GM12878 (cell line): ENCODE data around the gene SLC36A3. TPM values are rescaled to one million over a fixed set of nuclear protein-coding genes. Genes with fewer than 3 reads are reported as not detected.

Source experiments
- ATAC-seq: fragments of 200-7000 bp; cut with Tn5 transposase; 3 replicates; pipeline ENCODE4 v1.9.1; 2020; ENCODE audit warnings: mild to moderate bottlenecking, moderate library complexity
- BruUV-seq: library from RNA; stranded (reverse); fragments of 400-500 nt; replicated peaks from 2 replicates; lab custom pipeline; 2021; lab: Mats Ljungman, UMichigan
- CTCF ChIA-PET: fragments of 300-600 bp; sonication (Branson Sonifier 250); formaldehyde crosslinking; extraction: SDS; loops from one replicate; lab custom pipeline; 2021; ENCODE audit warnings: inconsistent platforms; lab: Yijun Ruan, JAX
- POLR2A ChIA-PET: fragments of 350-600 bp; formaldehyde crosslinking; extraction: SDS; loops from one replicate; lab custom pipeline; 2021; ENCODE audit warnings: inconsistent platforms; lab: Charles Lee
- RAD21 ChIA-PET: fragments of 300-600 bp; sonication (Branson Sonifier 250); formaldehyde crosslinking; loops from one replicate; lab custom pipeline; 2023; ENCODE audit warnings: antibody characterized with exemption; ENCODE audit not compliant: unreplicated experiment; lab: Charles Lee
- SMC1A ChIA-PET: fragments of 300-600 bp; sonication (Branson Sonifier 250); formaldehyde crosslinking; loops from one replicate; lab custom pipeline; 2023; ENCODE audit not compliant: unreplicated experiment, uncharacterized antibody; lab: Charles Lee
- DNase-seq: peaks from one replicate; pipeline ENCODE4 v3.0.0-alpha.2; 2011; ENCODE audit warnings: low read depth, low spot score
- FAIRE-seq: peaks from 3 replicates; lab custom pipeline; 2011; peaks lifted over from hg19 to GRCh38; lab: Jason Lieb, UNC
- H2AFZ ChIP-seq: 2 replicates; pipeline ENCODE4 v1.6.0; 2011; ENCODE audit warnings: low read depth, low read length, control low read depth; ENCODE audit not compliant: control insufficient read depth
- H3K27ac ChIP-seq: 2 replicates; pipeline ENCODE4 v1.5.1; 2011; ENCODE audit warnings: control low read depth; ENCODE audit not compliant: control insufficient read depth, insufficient read depth
- H3K27me3 ChIP-seq, 2 experiments: replicated peaks in 1 of 2; 2 replicates each; pipeline versions ENCODE4 v1.6.0 to v1.6.1; 2011; ENCODE audit warnings: low read length in 1 of 2; ENCODE audit not compliant: control insufficient read depth in 2 of 2, insufficient read depth in 2 of 2
- H3K36me3 ChIP-seq, 2 experiments: 2 replicates each; pipeline ENCODE4 v1.5.1; 2011; ENCODE audit warnings: low read length in 1 of 2; ENCODE audit not compliant: control insufficient read depth in 2 of 2, insufficient read depth in 2 of 2
- H3K4me1 ChIP-seq: 2 replicates; pipeline ENCODE4 v1.6.1; 2011; ENCODE audit warnings: mild to moderate bottlenecking, low read length, moderate library complexity, mixed read lengths; ENCODE audit not compliant: control insufficient read depth, insufficient read depth
- H3K4me2 ChIP-seq: 2 replicates; pipeline ENCODE4 v1.6.0; 2011; ENCODE audit warnings: control low read depth; ENCODE audit not compliant: control insufficient read depth, insufficient read depth
- H3K4me3 ChIP-seq: fragments of 200-600 bp; sonication (generic); 2 replicates; pipeline ENCODE4 v1.5.1; 2016
- H3K79me2 ChIP-seq: 2 replicates; pipeline ENCODE4 v1.6.0; 2011; ENCODE audit warnings: low read length; ENCODE audit not compliant: control insufficient read depth, insufficient read depth
- H3K9ac ChIP-seq: 2 replicates; pipeline ENCODE4 v1.8.0; 2011; ENCODE audit warnings: low read length, control low read depth, mixed read lengths; ENCODE audit not compliant: control insufficient read depth, insufficient read depth
- H3K9me3 ChIP-seq: replicated peaks from 3 replicates; pipeline ENCODE4 v1.5.1; 2011; ENCODE audit warnings: mild to moderate bottlenecking, low read length; ENCODE audit not compliant: control insufficient read depth, insufficient read depth
- H4K20me1 ChIP-seq: 2 replicates; pipeline ENCODE4 v1.6.0; 2011; ENCODE audit not compliant: control insufficient read depth, insufficient read depth
- ATF7 ChIP-seq: fragments of 450-650 bp; IDR thresholded peaks from 2 replicates; pipeline ENCODE4 v1.6.1; 2016; ENCODE audit warnings: low read depth, mild to moderate bottlenecking
- BMI1 ChIP-seq: fragments of 450-650 bp; IDR thresholded peaks from 2 replicates; pipeline ENCODE4 v1.6.1; 2016; ENCODE audit warnings: mild to moderate bottlenecking, moderate library complexity, borderline replicate concordance
- BRCA1 ChIP-seq: IDR thresholded peaks from 2 replicates; pipeline ENCODE4 v1.6.1; 2011; ENCODE audit warnings: low read depth, low read length, improper control_type of control experiment
- EP300 ChIP-seq, 2 experiments: fragments of 150-350 bp in 1 of 2; IDR thresholded peaks; 2 replicates each; pipeline ENCODE4 v1.6.1; 2011 to 2012; ENCODE audit warnings: low read depth in 2 of 2, low read length in 2 of 2, borderline replicate concordance in 1 of 2, improper control_type of control experiment in 1 of 2, inconsistent platforms in 1 of 2; ENCODE audit not compliant: control insufficient read depth in 1 of 2
- ETV6 ChIP-seq, 2 experiments: fragments of 450-650 bp in 1 of 2; IDR thresholded peaks in 1 of 2; conservative IDR thresholded peaks in 1 of 2; 2 replicates each; pipeline ENCODE4 v1.6.1; 2014; ENCODE audit warnings: antibody characterized with exemption in 1 of 2, borderline replicate concordance in 1 of 2, low read depth in 1 of 2, mild to moderate bottlenecking in 1 of 2, moderate library complexity in 1 of 2
- FOS ChIP-seq: IDR thresholded peaks from 3 replicates; pipeline ENCODE4 v1.6.1; 2011; ENCODE audit warnings: borderline replicate concordance; ENCODE audit not compliant: insufficient read length; ENCODE audit errors: extremely low read depth
- FOXK2 ChIP-seq: fragments of 450-650 bp; IDR thresholded peaks from 2 replicates; pipeline ENCODE4 v1.6.1; 2017; ENCODE audit warnings: mild to moderate bottlenecking, moderate library complexity
- KLF5 ChIP-seq: fragments of 450-650 bp; IDR thresholded peaks from 2 replicates; pipeline ENCODE4 v1.6.1; 2014; ENCODE audit warnings: mild to moderate bottlenecking; ENCODE audit not compliant: partially characterized antibody
- MEF2A ChIP-seq: IDR thresholded peaks from 2 replicates; pipeline ENCODE4 v1.6.1; 2011; ENCODE audit warnings: low read depth, mild to moderate bottlenecking, low read length, moderate library complexity; ENCODE audit not compliant: insufficient read depth
- MTA3 ChIP-seq: IDR thresholded peaks from 2 replicates; pipeline ENCODE4 v1.6.1; 2012; ENCODE audit warnings: low read length, inconsistent platforms, borderline replicate concordance
- NFIC ChIP-seq: IDR thresholded peaks from 2 replicates; pipeline ENCODE4 v1.6.1; 2012; ENCODE audit warnings: low read depth, mild to moderate bottlenecking, inconsistent platforms, low read length, moderate library complexity
- POLR2AphosphoS5 ChIP-seq: IDR thresholded peaks from 2 replicates; pipeline ENCODE4 v1.6.1; 2011; ENCODE audit warnings: mild to moderate bottlenecking, low read length, inconsistent platforms
- RUNX3 ChIP-seq: IDR thresholded peaks from 2 replicates; pipeline ENCODE4 v1.6.1; 2012; ENCODE audit warnings: low read length, inconsistent platforms
- SMC3 ChIP-seq: IDR thresholded peaks from 2 replicates; pipeline ENCODE4 v1.6.1; 2011; ENCODE audit warnings: low read length, improper control_type of control experiment, borderline replicate concordance
- SRF ChIP-seq, 2 experiments: IDR thresholded peaks; 2 replicates each; pipeline ENCODE4 v1.6.1; 2011; ENCODE audit warnings: low read depth in 2 of 2, low read length in 2 of 2, mild to moderate bottlenecking in 1 of 2, moderate library complexity in 1 of 2
- YBX1 ChIP-seq: fragments of 450-650 bp; IDR thresholded peaks from 2 replicates; pipeline ENCODE4 v1.6.1; 2016; ENCODE audit warnings: antibody characterized with exemption
- WGBS: methylation state at CpG from one replicate; pipeline ENCODE4 v1.1.6; 2016; ENCODE audit warnings: low lambda C conversion rate; ENCODE audit not compliant: insufficient replicate concordance, insufficient coverage; ENCODE audit errors: missing lambda C conversion rate; 5-methylcytosine and 5-hydroxymethylcytosine counted together
- in situ Hi-C: fragments of 300-500 bp; cut with MboI; formaldehyde crosslinking; loops from 9 replicates; pipeline ENCODE4 v1.14.3; 2018; ENCODE audit warnings: mixed read lengths
- intact Hi-C: fragments of 100-400 bp; cut with micrococcal nuclease; formaldehyde crosslinking; loops from one replicate; pipeline ENCODE4 v1.14.2; 2022; ENCODE audit not compliant: unreplicated experiment
- polyA plus RNA-seq, 11 experiments: library from polyadenylated mRNA; depleted of rRNA in 4 of 11; unstranded in 6 of 11; stranded (reverse) in 5 of 11; fragments of >200 nt; fragmentation: Nextera tagmentation in 4 of 11; fragmentation: Illumina TruSeq in 1 of 11; extraction: Ambion mirVana in 4 of 11; extraction: Trizol in 1 of 11; gene quantifications; 1 replicate in 1 of 11; 2 replicates in 10 of 11; pipeline versions ENCODE4 v1.2.1 to v1.2.3, GENCODE V29; 2011 to 2016; ENCODE audit warnings: inconsistent platforms in 2 of 11, missing spikeins in 2 of 11, low read depth in 1 of 11
- total RNA-seq, 4 experiments: library from RNA; depleted of rRNA in 3 of 4; stranded (reverse); fragments of >200 nt in 3 of 4; fragmentation: Illumina TruSeq in 1 of 4; extraction: Trizol in 1 of 4; gene quantifications; 2 replicates each; pipeline versions ENCODE4 v1.2.1 to v1.2.3, GENCODE V29; 2013 to 2021
- TF ChIP-seq, protein P1 (sequence below): fragments of 450-650 bp; IDR thresholded peaks from 2 replicates; pipeline ENCODE4 v1.6.1; 2016; ENCODE audit warnings: mild to moderate bottlenecking
- TF ChIP-seq, protein P2 (sequence below): fragments of 450-650 bp; IDR thresholded peaks from 2 replicates; pipeline ENCODE4 v1.6.1; 2017; ENCODE audit warnings: low read depth, mild to moderate bottlenecking, moderate library complexity

Gene SLC36A3
- total and polyA plus RNA-seq, 10 of the 15 experiments (the other 5 are each of a cell fraction or from before 2014, with no cell fraction given) = 0.03 TPM; not detected in 9

DNA sequence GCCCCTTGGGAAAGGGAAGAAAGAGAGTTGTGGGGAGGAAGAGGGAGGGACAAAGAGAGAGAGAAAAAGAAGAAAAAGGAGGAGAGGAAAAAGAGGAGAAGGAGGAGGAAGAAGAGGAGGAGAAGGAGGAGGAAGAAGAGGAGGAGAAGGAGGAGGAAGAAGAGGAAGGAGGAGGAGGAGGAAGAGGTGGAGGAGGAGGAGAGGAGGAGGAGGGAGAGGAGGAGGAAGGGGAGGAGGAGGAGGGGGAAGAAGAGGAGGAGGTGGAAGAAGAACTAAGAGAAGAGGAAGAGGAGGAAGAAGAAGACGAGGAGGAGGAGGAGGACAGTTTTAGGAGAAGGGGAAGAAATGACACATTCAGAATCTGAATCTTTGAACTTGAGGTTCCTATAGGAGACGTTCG is 36.4 kb upstream of the SLC36A3 start:
- ATAC-seq (no peak), FAIRE-seq (no peak), DNase-seq (no peak)
- in situ Hi-C loops = no loop called here
- Histone ChIP-seq H3K27me3 (peaks cover 0 to 2% of the 10 kb centered on the region in 2 experiments; a peak in 2 of 4 replicates), H2AFZ (no peak overlapping the region), H3K79me2 (no peaks in the 10 kb centered on the region), H4K20me1 (no peaks in the 10 kb centered on the region; the same call in 1 of the 2 replicates), H3K9me3 (no peaks in the 10 kb centered on the region), H3K36me3 (no peaks in the 10 kb centered on the region), H3K4me2 (no peak overlapping the region), H3K4me1 (no peaks in the 10 kb centered on the region), H3K9ac (no peak overlapping the region), H3K4me3 (no peak overlapping the region), H3K27ac (no peak overlapping the region)
- WGBS = 29% methylated on average over 3 of the region's 3 CpGs
- intact Hi-C loops = no loop called here
- ChIA-PET CTCF (no interaction called here), POLR2A (no interaction called here), SMC1A (no interaction called here), RAD21 (no interaction called here)
- BruUV-seq = no TSS peak
- TF ChIP-seq BMI1 (no peak), MTA3 (no peak), SRF (IDR thresholded peaks at IDR 0.05; ENCODE audit: low read depth in 2 of 2, low read length in 2 of 2) (no peak), EP300 (IDR thresholded peaks at IDR 0.05; ENCODE audit: borderline replicate concordance in 1 of 2, control insufficient read depth in 1 of 2, low read depth in 2 of 2, low read length in 2 of 2) (no peak), RUNX3 (no peak), POLR2AphosphoS5 (no peak), MEF2A (no peak), NFIC (no peak), YBX1 (no peak), KLF5 (no peak), SMC3 (no peak), FOS (no peak), ATF7 (no peak), BRCA1 (no peak), FOXK2 (no peak), ETV6 (conservative IDR thresholded peaks at IDR 0.05 in 1 of 2, IDR thresholded peaks at IDR 0.05 in 1 of 2; ENCODE audit: borderline replicate concordance in 1 of 2, low read depth in 1 of 2) (no peak)
- TF ChIP-seq, protein P1, sequence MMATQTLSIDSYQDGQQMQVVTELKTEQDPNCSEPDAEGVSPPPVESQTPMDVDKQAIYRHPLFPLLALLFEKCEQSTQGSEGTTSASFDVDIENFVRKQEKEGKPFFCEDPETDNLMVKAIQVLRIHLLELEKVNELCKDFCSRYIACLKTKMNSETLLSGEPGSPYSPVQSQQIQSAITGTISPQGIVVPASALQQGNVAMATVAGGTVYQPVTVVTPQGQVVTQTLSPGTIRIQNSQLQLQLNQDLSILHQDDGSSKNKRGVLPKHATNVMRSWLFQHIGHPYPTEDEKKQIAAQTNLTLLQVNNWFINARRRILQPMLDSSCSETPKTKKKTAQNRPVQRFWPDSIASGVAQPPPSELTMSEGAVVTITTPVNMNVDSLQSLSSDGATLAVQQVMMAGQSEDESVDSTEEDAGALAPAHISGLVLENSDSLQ = no peak
- TF ChIP-seq, protein P2, sequence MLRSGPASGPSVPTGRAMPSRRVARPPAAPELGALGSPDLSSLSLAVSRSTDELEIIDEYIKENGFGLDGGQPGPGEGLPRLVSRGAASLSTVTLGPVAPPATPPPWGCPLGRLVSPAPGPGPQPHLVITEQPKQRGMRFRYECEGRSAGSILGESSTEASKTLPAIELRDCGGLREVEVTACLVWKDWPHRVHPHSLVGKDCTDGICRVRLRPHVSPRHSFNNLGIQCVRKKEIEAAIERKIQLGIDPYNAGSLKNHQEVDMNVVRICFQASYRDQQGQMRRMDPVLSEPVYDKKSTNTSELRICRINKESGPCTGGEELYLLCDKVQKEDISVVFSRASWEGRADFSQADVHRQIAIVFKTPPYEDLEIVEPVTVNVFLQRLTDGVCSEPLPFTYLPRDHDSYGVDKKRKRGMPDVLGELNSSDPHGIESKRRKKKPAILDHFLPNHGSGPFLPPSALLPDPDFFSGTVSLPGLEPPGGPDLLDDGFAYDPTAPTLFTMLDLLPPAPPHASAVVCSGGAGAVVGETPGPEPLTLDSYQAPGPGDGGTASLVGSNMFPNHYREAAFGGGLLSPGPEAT = no peak
